ENCODE data around the gene B3GNT3. TPM values are rescaled to one million over a fixed set of nuclear protein-coding genes. Genes with fewer than 3 reads are reported as not detected.
A peak's percentile ranks its signal among the peaks of the same experiment; 100 is the strongest.
"Not testable (repeated sequence)": the region's sequence is repeated elsewhere in the genome, so short reads cannot be mapped to it uniquely, and the experiment has no call there.

Gene B3GNT3
- total RNA-seq, 1 donor from 2014 or later, result not detected

DNA sequence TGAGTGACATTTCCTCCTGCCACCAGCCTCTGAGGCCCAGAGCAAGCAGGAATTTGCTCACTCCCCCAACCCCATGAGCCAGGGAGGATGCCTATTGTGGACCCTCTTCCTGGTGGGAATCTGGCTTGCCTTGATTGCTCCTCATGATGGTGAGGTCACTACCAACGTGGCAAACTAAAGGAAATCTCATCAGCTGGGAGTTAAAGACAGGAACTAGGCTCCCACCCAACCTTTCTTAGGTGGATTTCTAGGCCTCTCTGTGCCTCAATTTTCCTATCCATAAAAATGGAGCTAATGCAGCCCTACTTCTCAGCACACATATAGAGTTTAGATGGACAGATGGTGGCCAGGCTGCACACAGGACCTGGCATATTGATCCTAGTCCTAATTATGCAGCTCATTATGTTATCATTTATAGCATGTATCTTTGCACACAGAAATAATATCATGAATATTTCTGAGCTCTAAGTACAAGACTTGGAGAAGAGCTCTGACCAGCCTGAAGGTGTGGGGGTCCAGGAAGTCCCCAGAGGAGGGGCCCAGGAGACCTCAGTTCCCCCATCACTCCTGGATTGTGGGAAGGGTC is 2.0 kb downstream of the B3GNT3 start:
- H3K27ac Mint-ChIP-seq, result no peak overlapping the region
- H3K9me3 Mint-ChIP-seq, result no peaks in the 10 kb centered on the region
- intact Hi-C loops (cut with micrococcal nuclease), result no loop called here
- no peak for DNase-seq
- no peak overlapping the region for H3K4me3 Mint-ChIP-seq
- peaks cover 12% of the 10 kb centered on the region for H3K4me1 Mint-ChIP-seq
- no peaks in the 10 kb centered on the region for H3K36me3 Mint-ChIP-seq (ENCODE audit: low read depth)
- H3K27me3 Mint-ChIP-seq, result peaks cover 16% of the 10 kb centered on the region

DNA sequence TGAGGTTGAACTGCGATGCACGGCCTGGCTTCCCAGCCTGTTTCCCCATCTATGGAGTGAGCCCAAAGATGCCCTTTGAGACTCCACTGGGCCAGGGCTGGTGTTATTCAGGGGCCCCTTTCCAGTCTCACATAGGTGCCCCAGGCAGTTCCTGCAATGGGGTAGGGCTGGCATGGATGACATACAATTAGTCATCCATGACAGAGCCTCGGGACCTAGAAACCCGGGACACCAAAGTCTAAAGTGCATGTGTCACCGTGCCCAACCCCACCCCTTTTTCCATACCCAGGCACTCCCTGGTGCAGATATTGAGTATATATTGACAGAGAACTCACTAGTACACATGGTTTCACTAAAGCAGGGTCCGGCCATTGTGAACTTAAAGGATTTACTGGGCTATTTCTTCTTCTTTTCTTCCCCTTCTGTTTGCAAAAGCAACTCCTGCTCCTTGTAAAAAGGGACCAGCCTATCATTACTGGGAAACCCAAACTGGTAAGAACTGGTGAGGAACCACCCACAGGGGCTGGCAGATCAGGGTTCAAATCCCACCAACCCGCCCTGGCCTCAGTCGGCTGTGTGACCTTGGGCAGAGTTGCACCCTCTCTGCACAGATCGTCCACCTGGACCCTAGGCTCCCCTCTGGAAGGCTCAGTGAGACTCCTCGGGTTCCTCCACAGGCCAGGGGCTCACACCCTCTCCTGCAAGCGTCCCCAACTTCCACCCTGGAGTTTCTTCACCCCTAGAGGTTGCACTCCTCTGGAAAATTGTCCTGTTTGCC is 2.7 kb downstream of the B3GNT3 start:
- intact Hi-C loops (cut with micrococcal nuclease), result no loop called here
- no peak for DNase-seq
- Mint-ChIP-seq H3K27me3 (peaks cover 20% of the 10 kb centered on the region), H3K4me1 (peaks cover 15% of the 10 kb centered on the region), H3K36me3 (ENCODE audit: low read depth) (no peaks in the 10 kb centered on the region), H3K4me3 (no peak overlapping the region), H3K9me3 (no peaks in the 10 kb centered on the region), H3K27ac (peak overlapping the region; percentile 36)

DNA sequence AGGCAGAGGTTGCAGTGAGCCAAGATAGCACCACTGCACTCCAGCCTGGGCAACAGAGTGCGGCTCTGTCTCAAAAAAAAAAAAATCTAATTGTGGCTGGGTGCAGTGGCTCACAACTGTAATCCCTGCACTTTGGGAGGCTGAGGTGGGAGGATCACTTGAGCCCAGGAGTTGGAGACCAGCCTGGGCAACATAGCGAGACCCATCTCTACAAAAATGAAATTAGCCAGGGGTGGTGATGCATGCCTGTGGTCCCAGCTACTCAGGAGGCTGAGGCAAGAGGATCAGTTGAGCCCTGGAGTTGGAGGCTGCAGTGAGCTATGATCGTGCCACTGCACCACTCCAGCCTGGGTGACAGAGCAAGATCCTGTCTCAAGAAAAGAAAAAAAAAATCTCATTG is 3.7 kb downstream of the B3GNT3 start:
- H3K27ac Mint-ChIP-seq; DNase-seq; H3K9me3 Mint-ChIP-seq; H3K4me3 Mint-ChIP-seq; H3K36me3 Mint-ChIP-seq (ENCODE audit: low read depth); intact Hi-C loops (cut with micrococcal nuclease): not testable (repeated sequence)
- Mint-ChIP-seq H3K4me1 (peaks cover 20% of the 10 kb centered on the region), H3K27me3 (peaks cover 20% of the 10 kb centered on the region)

DNA sequence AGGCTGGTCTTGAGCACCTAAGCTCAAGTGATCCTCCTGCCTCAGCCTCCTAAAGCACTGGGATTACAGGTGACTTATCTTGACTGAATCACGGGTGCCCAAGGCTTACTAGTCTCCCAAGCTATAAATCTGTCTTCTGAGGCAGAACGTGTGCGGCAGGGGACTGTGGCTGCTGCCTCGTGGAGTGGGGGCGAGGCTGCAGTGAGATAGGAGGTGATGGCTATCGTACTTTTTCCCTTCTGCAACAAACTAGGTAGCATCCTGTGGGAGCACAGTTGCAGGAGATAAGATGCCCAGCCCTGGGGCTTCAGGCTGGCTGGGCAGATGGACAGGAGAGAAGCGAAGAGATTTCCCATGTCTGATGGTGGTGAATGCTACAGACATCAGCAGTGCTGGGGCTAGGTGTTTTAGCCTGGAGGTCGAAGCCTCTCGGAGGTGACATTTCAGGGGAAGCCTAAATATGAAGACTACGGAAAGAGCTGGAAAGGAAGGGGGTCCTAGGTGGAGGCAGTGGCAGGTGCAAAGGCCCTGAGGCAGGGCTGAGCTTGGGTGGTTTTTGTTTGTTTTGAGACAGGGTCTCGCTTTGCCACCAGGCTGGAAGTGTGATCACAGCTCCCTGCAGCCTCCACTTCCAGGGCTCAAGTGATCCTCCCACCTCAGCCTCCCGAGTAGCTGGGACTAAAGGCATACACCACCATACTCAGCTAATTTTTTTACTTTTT is 7.4 kb downstream of the B3GNT3 start:
- H3K27ac Mint-ChIP-seq, result no peak overlapping the region
- DNase-seq, result no peak
- no peaks in the 10 kb centered on the region for H3K36me3 Mint-ChIP-seq (ENCODE audit: low read depth)
- H3K9me3 Mint-ChIP-seq, result no peaks in the 10 kb centered on the region
- intact Hi-C loops (cut with micrococcal nuclease), result no loop called here
- peaks cover 4% of the 10 kb centered on the region for H3K27me3 Mint-ChIP-seq
- peaks cover 16% of the 10 kb centered on the region for H3K4me1 Mint-ChIP-seq
- peak overlapping the region; percentile 24 for H3K4me3 Mint-ChIP-seq

DNA sequence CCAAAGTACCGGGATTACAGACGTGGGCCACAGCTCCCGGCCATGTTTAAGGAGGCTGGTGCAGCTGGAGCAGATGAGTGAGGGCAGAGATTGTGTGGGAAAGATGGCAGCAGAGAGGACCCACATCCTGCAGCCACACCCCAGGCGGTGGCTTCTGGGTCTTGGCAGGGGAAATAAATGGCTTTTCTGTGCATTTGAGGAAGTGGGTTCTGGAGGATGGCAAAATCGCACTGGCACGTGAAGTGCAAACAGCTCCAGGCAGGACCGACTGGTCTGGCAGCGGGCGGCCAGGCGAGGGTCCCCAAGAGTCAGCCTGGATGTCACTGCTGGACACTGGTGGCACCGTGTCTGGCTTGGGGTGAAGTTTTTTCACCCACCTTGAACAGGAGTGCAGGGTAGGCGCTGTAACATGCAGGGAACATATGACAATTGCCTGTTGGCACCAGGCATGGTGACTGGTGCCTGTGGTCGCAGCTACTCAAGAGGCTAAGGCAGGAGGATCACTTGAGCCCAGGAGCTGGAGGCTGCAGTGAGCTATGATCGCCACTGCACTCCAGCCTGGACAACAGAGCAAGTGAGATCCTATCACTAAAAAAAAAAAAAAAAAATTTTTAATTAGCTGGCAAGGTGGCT is 8.4 kb downstream of the B3GNT3 start:
- peak overlapping the region; percentile 53 for H3K4me3 Mint-ChIP-seq
- no peaks in the 10 kb centered on the region for H3K9me3 Mint-ChIP-seq

DNA sequence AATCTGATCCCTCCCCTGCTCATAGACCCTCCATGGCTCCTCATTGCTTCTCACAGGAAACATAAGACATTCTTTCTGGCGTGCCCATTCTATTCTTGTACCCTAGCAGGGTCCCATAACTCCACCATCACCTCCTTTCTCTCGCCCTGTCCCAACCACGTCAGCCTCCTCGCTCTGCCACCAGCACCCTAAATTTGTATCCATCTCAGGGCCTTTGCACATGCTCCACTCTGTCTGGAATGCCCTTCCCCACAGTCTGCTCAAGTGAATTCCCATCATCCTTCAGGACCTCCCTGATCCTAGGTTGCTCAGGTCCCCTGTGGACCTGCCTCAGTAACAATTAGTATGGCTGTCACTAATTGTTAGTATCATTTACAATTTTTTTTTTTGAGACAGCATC is 10.5 kb downstream of the B3GNT3 start:
- Mint-ChIP-seq H3K4me3 (no peak overlapping the region), H3K36me3 (ENCODE audit: low read depth) (no peaks in the 10 kb centered on the region), H3K27me3 (peaks cover 8% of the 10 kb centered on the region), H3K27ac (peak overlapping the region; percentile 1), H3K4me1 (peaks cover 15% of the 10 kb centered on the region), H3K9me3 (no peaks in the 10 kb centered on the region)
- intact Hi-C loops (cut with micrococcal nuclease), result no loop called here
- DNase-seq, result no peak

More for the DNA sequence above, 8.4 kb downstream of the B3GNT3 start:
- peaks cover 6% of the 10 kb centered on the region for H3K27me3 Mint-ChIP-seq
- H3K4me1 Mint-ChIP-seq, result peaks cover 15% of the 10 kb centered on the region
- intact Hi-C loops (cut with micrococcal nuclease), result no loop called here
- H3K36me3 Mint-ChIP-seq (ENCODE audit: low read depth), result no peaks in the 10 kb centered on the region
- H3K27ac Mint-ChIP-seq, result peak overlapping the region; percentile 49
- peak; percentile 78 for DNase-seq

DNA sequence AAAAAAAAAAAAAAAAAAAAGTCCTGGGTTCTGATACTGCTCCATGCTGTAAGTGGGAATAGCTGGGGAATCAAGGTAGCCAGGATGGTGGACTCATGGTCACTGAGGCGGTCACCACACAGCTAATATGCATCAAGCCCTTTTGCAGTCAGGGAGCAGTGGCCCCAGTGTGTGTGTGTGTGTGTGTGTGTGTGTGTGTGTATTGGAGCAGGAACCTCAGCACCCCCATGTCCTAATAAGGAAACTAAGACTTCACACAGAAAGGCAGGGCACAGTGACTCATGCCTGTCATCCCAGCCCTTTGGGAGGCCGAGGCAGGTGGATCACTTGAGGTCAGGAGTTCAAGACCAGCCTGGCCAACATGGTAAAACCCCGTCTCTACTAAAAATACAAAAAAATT is 12.0 kb downstream of the B3GNT3 start:
- peaks cover 15% of the 10 kb centered on the region for H3K4me1 Mint-ChIP-seq
- DNase-seq, result peak; percentile 64
- H3K4me3 Mint-ChIP-seq, result no peak overlapping the region
- no peaks in the 10 kb centered on the region for H3K36me3 Mint-ChIP-seq (ENCODE audit: low read depth)
- H3K27me3 Mint-ChIP-seq, result peaks cover 8% of the 10 kb centered on the region
- intact Hi-C loops (cut with micrococcal nuclease), result no loop called here
- no peaks in the 10 kb centered on the region for H3K9me3 Mint-ChIP-seq
- no peak overlapping the region for H3K27ac Mint-ChIP-seq

DNA sequence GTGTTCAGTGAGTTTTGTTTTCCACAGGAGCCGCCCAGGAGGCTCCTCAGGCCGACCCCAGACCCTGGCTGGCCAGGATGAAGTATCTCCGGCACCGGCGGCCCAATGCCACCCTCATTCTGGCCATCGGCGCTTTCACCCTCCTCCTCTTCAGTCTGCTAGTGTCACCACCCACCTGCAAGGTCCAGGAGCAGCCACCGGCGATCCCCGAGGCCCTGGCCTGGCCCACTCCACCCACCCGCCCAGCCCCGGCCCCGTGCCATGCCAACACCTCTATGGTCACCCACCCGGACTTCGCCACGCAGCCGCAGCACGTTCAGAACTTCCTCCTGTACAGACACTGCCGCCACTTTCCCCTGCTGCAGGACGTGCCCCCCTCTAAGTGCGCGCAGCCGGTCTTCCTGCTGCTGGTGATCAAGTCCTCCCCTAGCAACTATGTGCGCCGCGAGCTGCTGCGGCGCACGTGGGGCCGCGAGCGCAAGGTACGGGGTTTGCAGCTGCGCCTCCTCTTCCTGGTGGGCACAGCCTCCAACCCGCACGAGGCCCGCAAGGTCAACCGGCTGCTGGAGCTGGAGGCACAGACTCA is 12.9 kb downstream of the B3GNT3 start:
- Mint-ChIP-seq H3K27me3 (peaks cover 4% of the 10 kb centered on the region), H3K27ac (no peak overlapping the region), H3K4me3 (no peak overlapping the region), H3K9me3 (no peaks in the 10 kb centered on the region), H3K36me3 (ENCODE audit: low read depth) (no peaks in the 10 kb centered on the region), H3K4me1 (peaks cover 10% of the 10 kb centered on the region)
- intact Hi-C loops (cut with micrococcal nuclease), result no loop called here
- DNase-seq, result no peak

DNA sequence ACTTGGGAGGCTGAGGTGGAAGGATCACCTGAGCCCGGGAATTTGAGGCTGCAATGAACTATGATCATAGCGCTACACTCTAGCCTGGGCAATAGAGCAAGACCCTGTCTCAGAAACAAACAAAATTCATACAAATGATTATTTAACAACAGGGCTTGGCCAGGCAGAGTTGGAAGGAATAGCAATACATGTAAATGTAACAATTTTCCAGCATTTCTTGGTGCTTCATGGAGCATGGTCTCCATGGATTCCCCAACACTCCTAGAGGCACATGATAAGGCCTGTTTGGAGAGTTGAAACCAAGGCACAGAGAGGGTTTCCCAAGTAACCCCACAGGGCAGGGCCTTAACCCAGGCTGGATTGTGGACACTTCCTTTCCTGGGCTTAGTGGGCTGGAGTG is 16.2 kb downstream of the B3GNT3 start:
- DNase-seq, result no peak
- no peaks in the 10 kb centered on the region for H3K9me3 Mint-ChIP-seq
- no peaks in the 10 kb centered on the region for H3K4me1 Mint-ChIP-seq
- peaks cover under 1% of the 10 kb centered on the region for H3K36me3 Mint-ChIP-seq (ENCODE audit: low read depth)
- no peak overlapping the region for H3K4me3 Mint-ChIP-seq
- H3K27me3 Mint-ChIP-seq, result peaks cover 4% of the 10 kb centered on the region
- no peak overlapping the region for H3K27ac Mint-ChIP-seq
- intact Hi-C loops (cut with micrococcal nuclease), result no loop called here

DNA sequence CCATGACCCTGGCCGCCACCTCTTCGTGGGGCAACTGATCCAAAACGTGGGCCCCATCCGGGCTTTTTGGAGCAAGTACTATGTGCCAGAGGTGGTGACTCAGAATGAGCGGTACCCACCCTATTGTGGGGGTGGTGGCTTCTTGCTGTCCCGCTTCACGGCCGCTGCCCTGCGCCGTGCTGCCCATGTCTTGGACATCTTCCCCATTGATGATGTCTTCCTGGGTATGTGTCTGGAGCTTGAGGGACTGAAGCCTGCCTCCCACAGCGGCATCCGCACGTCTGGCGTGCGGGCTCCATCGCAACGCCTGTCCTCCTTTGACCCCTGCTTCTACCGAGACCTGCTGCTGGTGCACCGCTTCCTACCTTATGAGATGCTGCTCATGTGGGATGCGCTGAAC is 16.7 kb downstream of the B3GNT3 start:
- no peaks in the 10 kb centered on the region for H3K4me1 Mint-ChIP-seq
- H3K36me3 Mint-ChIP-seq (ENCODE audit: low read depth), result peaks cover 6% of the 10 kb centered on the region
- intact Hi-C loops (cut with micrococcal nuclease), result no loop called here
- no peak overlapping the region for H3K4me3 Mint-ChIP-seq
- H3K27me3 Mint-ChIP-seq, result peaks cover 4% of the 10 kb centered on the region
- DNase-seq, result no peak
- H3K9me3 Mint-ChIP-seq, result no peaks in the 10 kb centered on the region
- H3K27ac Mint-ChIP-seq, result no peak overlapping the region

DNA sequence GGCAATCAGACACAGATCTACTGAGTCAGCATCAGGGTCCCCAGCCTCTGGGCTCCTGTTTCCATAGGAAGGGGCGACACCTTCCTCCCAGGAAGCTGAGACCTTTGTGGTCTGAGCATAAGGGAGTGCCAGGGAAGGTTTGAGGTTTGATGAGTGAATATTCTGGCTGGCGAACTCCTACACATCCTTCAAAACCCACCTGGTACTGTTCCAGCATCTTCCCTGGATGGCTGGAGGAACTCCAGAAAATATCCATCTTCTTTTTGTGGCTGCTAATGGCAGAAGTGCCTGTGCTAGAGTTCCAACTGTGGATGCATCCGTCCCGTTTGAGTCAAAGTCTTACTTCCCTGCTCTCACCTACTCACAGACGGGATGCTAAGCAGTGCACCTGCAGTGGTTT is 17.2 kb downstream of the B3GNT3 start:
- Mint-ChIP-seq H3K4me1 (no peaks in the 10 kb centered on the region), H3K27me3 (peaks cover 4% of the 10 kb centered on the region), H3K9me3 (no peaks in the 10 kb centered on the region), H3K4me3 (no peak overlapping the region), H3K27ac (no peak overlapping the region), H3K36me3 (ENCODE audit: low read depth) (peaks cover 6% of the 10 kb centered on the region)
- intact Hi-C loops (cut with micrococcal nuclease), result no loop called here
- DNase-seq, result no peak

DNA sequence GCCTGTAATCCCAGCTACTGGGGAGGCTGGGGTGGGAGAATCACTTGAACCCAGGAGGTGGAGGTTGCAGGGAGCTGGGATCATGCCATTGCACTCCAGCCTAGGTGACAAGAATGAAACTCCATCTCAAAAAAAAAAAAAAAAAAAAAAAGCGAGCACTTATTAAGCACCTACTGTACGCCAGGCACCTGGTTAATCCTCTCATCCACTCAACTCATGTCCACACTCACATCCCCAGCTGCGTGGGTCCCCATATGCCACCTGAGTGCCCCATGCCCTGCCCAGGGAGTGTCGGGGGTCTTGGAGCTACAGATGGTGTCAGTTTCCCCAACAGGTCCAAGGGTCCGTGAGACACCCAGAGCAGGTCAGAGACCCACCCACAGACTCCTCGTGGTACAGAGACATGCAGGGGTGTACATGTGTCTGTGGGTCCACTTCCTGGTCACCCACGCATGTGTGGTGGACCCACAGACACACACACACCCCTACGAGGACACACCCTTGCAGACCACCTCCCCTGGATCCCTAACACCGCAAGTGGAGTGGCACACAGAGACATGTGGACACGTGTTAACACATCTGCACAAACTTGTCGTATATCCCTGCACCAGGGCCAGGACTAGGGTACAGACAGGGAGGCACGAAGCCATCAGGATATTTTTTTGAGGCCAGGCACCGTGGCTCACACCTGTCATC is 22.9 kb downstream of the B3GNT3 start:
- H3K27me3 Mint-ChIP-seq, result no peaks in the 10 kb centered on the region
- peaks cover 6% of the 10 kb centered on the region for H3K36me3 Mint-ChIP-seq (ENCODE audit: low read depth)
- intact Hi-C loops (cut with micrococcal nuclease), result no loop called here
- H3K4me3 Mint-ChIP-seq, result no peak overlapping the region
- H3K4me1 Mint-ChIP-seq, result no peaks in the 10 kb centered on the region
- no peak for DNase-seq
- no peak overlapping the region for H3K27ac Mint-ChIP-seq
- H3K9me3 Mint-ChIP-seq, result no peaks in the 10 kb centered on the region

DNA sequence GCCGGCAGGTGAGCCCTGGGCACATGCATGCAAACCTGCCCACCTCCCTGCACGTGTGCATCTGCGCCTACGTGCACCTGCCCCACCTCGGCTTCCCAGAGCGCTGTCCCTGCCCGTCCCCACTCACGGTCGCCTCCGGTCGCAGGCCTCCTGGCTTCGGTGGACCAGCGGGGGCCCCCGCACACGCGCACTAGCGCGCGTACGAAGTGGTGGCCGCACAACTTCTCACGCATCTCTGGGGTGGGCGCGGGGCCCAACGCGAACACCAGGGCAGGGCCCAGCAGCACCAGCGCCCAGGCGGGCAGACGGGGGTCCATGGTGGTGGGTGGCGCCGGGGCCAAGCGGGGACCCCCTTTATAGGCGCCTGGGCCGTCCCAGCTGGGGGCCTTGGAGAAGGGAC is 26.3 kb downstream of the B3GNT3 start, which contains the start of gene INSL3:
Gene INSL3, minus strand, starts transcription at position 330 of the 400 bp plus-strand sequence. Its CDS starts 13 bp downstream, at position 317.
- no peaks in the 10 kb centered on the region for H3K4me1 Mint-ChIP-seq
- peaks cover 24% of the 10 kb centered on the region for H3K36me3 Mint-ChIP-seq (ENCODE audit: low read depth)
- H3K9me3 Mint-ChIP-seq, result no peaks in the 10 kb centered on the region
- no peaks in the 10 kb centered on the region for H3K27me3 Mint-ChIP-seq
- intact Hi-C loops (cut with micrococcal nuclease), result no loop called here
- no peak for DNase-seq
- no peak within 1 kb of the TSS for H3K4me3 Mint-ChIP-seq
- no peak within 1 kb of the TSS for H3K27ac Mint-ChIP-seq

Measured in activated CD4-positive, alpha-beta T cell treated with anti-CD3 and anti-CD28 coated beads, Interleukin-2, amount 10 ng/mL, durations not matched to agents 24 days and 14 days (primary cell).